HG03571 (cell line): ENCODE results near the gene NKAIN1.

Source experiments
- ATAC-seq: cut with Tn5 transposase; IDR thresholded peaks from one replicate; pipeline ENCODE4 v1.9.1; 2021; ENCODE audit not compliant: unreplicated experiment

Gene NKAIN1

DNA sequence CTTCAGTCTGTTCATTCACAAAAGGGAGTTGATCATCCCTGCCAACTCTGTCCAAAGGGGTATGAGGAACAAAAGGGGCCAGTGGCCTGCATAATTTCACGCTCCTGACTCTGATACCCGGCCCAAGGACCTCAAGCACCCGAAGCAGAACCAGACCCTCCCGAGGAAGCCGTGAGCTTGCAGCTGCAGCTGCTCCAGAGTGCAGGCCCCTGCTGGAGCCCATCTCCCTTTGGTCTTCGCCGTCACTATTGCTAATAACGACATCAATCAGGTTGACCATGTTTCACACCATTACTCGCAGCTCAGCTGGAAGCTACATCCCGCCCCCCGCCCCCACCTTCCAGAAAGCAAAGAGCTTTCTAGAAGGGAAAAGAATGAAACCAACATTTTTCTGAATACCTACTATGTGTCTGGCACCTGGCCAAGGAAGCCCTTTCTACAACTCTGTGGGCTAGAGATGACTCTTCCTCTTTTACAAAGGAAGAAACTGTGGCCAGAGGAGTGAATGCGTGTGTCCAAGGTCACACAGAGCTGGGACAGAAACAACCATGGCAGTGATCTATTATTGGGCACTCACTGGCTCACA, 5.5 kb downstream of the NKAIN1 start:
- ATAC-seq = no peak

GRCh38 chr1:31232689-31233088, 7.0 kb downstream of the NKAIN1 start:
- ATAC-seq = no peak

- ATAC-seq = no peak
Measured at GRCh38 chr1:31231802-31232201, 7.9 kb downstream of the NKAIN1 start.

GRCh38 chr1:31230378-31230777, 9.3 kb downstream of the NKAIN1 start:
- no peak for ATAC-seq

DNA sequence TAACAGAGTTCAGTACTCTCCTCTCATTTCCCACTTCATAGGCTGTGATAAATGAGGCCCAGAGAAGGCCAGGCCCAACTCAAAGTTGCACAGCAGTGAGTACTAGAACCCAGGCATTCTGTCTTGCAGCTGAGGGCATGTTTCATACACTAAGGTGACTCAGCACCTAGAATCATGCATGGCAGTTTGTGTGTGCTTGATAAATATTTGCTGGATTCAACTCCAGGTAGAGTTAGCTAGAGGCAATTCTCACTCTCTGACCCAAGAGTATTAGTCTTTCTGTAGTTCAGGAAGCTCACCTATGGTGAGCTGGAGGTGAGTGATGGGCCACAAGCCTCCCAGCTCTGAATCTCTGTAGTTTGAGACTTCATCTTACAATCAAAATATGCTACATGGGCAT, 10.7 kb downstream of the NKAIN1 start:
- ATAC-seq = no peak

GRCh38 chr1:31227891-31228568, 11.7 kb downstream of the NKAIN1 start:
- no peak for ATAC-seq

DNA sequence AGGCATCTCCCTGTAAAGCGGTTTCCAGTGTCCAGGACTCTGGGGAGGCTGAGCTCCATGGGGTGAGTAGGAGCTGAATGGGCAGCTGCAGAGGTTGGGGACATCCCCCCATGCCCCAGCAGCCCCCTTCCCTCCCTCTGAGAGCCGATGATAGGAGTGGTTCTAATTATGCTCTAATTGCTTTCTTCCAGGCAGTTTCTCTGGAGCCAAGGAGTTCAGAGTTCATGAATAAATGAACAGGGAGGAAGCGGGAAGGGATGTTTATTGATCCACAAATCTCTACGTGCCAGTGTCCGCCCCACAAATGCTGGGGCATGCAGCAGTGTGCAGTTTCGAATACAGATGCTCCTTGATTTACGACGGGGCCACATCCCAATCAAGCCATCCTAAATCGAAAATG, 15.6 kb downstream of the NKAIN1 start:
- no peak for ATAC-seq

DNA sequence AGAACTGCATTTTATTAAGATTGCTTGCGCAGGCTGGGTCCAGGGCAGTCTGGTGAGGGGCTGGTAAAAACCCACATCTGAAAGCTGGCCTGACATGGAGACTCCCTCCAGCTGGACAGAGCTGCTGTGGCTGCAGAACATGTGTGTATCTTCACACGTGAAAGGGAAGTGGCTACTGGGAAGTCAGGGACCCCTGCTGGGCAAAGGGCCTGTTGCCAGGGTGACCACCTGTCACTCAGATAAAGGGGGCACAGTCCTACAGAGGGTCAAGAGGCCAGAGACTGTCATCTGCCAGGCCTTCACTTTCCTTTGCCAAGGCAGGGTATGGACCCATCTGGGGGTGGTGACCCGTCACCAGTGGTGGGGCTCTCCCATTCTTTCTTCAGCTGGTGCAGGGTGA, 17.5 kb downstream of the NKAIN1 start:
- ATAC-seq = no peak

GRCh38 chr1:31221072-31221471, 18.6 kb downstream of the NKAIN1 start:
- ATAC-seq = no peak

DNA sequence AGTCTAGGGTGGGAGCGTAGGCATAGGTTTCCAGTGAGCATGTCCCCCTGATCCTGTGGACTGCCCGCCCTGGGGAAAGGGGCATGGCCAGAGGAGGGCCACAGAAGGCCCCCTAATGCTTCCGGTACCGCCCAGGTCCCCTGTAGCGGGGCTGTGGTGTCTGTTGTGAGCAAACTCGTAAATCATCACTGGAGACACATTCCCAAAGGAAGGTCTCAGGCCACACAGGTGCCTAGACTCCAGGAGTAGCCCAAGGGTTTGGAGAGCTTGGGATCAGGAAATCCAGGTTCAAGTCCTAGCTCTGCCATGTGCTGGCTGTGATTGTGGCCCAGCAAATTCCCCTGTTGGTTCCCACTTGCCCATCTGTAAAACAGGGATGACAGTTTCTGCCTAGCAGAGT, 20.2 kb downstream of the NKAIN1 start:
- no peak for ATAC-seq

GRCh38 chr1:31218705-31219104, 21.0 kb downstream of the NKAIN1 start:
- no peak for ATAC-seq

DNA sequence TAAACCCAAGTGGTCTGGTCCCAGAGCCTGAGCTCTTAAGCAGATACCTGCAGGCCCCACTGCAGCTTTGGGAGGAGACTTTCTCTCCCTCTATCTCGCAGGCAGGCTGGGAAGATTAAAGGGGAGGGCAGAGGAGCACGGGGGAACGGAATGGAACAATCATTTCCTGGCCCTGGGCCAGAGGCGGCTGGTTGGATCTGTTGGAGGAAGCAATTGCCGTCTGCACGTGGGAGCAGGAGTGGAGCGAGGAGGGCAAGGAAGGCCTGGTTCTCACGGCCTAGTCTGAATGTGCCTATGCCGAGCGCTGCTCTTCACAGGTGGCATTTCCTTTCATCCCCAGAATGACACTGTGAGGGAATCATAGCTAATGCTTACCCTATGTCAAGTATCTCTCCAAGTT, 23.7 kb downstream of the NKAIN1 start:
- ATAC-seq = no peak

GRCh38 chr1:31215065-31215570, 24.6 kb downstream of the NKAIN1 start:
- ATAC-seq = no peak

- no peak for ATAC-seq
Measured at GRCh38 chr1:31214316-31215064, 25.2 kb downstream of the NKAIN1 start.

GRCh38 chr1:31208361-31208945, 31.2 kb downstream of the NKAIN1 start:
- no peak for ATAC-seq

- no peak for ATAC-seq
Measured at GRCh38 chr1:31207569-31207968, 32.1 kb downstream of the NKAIN1 start.

GRCh38 chr1:31207046-31207445, 32.6 kb downstream of the NKAIN1 start:
- no peak for ATAC-seq

DNA sequence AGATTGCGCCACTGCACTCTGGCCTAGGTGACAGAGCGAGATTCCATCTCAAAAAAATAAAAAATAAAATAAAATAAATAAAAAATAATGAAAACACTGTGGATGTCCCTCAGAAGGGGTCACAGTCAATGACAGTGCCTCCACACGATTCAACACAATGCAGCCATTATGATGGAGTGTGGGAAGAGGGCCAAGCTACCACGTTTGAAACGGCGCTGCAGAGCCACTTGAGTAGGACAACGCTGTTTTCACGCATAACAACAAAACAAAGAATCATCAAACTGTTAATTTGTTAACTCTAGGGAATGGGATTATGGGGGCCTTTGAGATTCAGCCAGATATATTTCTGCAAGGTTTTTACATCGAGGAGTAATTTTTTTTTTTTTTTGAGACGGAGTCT, 36.5 kb downstream of the NKAIN1 start:
- ATAC-seq = no peak

GRCh38 chr1:31201931-31202360, 37.7 kb downstream of the NKAIN1 start:
- no peak for ATAC-seq

DNA sequence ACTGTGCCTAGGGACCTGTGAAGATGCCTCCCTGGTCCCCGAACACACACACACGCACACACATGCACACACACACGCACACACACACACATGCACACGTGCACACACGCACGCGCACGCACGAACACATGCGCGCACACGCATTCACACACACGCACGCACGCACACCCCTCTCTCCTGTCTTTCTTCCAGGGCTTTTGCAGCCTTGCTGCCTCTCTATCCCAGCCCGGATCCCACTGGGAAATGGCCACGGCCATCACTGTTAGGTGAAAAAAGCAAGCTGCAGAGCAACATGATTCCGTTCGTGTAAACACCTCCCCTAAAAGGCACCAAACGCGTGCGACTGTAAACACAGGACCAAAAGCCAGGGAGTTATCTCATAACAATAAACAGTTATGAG, 39.7 kb downstream of the NKAIN1 start:
- no peak for ATAC-seq

DNA sequence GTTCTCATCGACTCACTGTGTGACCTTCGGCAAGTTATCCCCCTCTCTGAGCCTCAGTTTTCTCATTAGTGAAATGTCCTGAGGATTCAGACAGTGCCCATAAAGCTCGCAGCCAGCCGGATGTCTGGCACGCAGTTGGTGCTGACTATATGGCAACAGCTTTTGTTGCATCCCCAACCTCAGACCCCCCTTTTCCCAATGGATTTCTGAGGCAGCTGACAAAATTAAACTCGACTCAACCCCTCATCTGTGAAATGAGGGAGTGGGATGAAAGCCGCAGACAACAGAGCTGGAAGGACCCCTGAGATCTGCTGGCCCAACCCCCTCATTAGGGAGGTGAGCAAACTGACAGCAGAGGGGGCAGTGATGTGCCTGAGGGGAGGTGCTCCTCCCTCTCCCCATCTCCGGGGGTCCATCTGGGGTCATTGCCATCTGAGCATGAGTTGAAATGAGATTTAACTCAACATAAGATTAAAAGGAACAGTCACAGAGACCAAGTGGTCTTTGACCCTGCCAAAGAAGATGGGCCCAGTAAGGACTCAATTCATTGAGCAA, 40.4 kb downstream of the NKAIN1 start:
- no peak for ATAC-seq
